Sigmoid colon (tissue), 4 donors: ENCODE measurements around the gene NOTUM.

Experiments
- EP300 ChIP-seq, 4 donors: sonication (generic); formaldehyde crosslinking; IDR thresholded peaks; one replicate each; pipeline ENCODE4 v1.6.1; 2017; ENCODE audit warnings: antibody characterized with exemption in 4 of 4
- POLR2A ChIP-seq, 2 donors: fragments of 450-650 bp; IDR thresholded peaks; one replicate each; pipeline ENCODE4 v1.6.1; 2016; ENCODE audit warnings: antibody characterized with exemption in 2 of 2, mild to moderate bottlenecking in 2 of 2, moderate library complexity in 2 of 2
- POLR2AphosphoS5 ChIP-seq, 4 donors: sonication (generic); formaldehyde crosslinking; IDR thresholded peaks; one replicate each; pipeline ENCODE4 v1.6.1; 2017; ENCODE audit warnings: antibody characterized with exemption in 4 of 4
- TF ChIP-seq, protein P1 (sequence below), 4 experiments: fragments of 450-650 bp in 3 of 4; fragments of 200-600 bp in 1 of 4; IDR thresholded peaks; one replicate each; pipeline ENCODE4 v1.5.1; 2016 to 2019; ENCODE audit warnings: antibody characterized with exemption in 4 of 4, mild to moderate bottlenecking in 3 of 4, moderate library complexity in 2 of 4

- TF ChIP-seq POLR2AphosphoS5 (IDR thresholded peaks at IDR 0.05) (no peak), POLR2A (IDR thresholded peaks at IDR 0.05) (no peak), EP300 (IDR thresholded peaks at IDR 0.05) (no peak)
- TF ChIP-seq, protein P1, sequence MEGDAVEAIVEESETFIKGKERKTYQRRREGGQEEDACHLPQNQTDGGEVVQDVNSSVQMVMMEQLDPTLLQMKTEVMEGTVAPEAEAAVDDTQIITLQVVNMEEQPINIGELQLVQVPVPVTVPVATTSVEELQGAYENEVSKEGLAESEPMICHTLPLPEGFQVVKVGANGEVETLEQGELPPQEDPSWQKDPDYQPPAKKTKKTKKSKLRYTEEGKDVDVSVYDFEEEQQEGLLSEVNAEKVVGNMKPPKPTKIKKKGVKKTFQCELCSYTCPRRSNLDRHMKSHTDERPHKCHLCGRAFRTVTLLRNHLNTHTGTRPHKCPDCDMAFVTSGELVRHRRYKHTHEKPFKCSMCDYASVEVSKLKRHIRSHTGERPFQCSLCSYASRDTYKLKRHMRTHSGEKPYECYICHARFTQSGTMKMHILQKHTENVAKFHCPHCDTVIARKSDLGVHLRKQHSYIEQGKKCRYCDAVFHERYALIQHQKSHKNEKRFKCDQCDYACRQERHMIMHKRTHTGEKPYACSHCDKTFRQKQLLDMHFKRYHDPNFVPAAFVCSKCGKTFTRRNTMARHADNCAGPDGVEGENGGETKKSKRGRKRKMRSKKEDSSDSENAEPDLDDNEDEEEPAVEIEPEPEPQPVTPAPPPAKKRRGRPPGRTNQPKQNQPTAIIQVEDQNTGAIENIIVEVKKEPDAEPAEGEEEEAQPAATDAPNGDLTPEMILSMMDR (IDR thresholded peaks at IDR 0.05): no peak
These were observed 27.7 kb downstream of the NOTUM start for GRCh38 chr17:81933178-81933699.
